HFF-Myc (cell line): ENCODE results near the gene MTOR.

Source experiments
- DNase-seq: peaks from one replicate; pipeline ENCODE4 v3.0.0-alpha.2; 2011; ENCODE audit warnings: low read depth; ENCODE audit errors: extremely low read depth
- H3K4me3 ChIP-seq: replicated peaks from 2 replicates; pipeline ENCODE4 v1.5.1; 2011; ENCODE audit warnings: low read depth, mild to moderate bottlenecking, control low read depth, low read length
- TF ChIP-seq, protein P1 (sequence below): IDR thresholded peaks from 2 replicates; pipeline ENCODE4 v1.5.1; 2012; ENCODE audit warnings: mild to moderate bottlenecking, low read depth, low read length, control low read depth; ENCODE audit errors: missing control alignments

Gene MTOR

DNA sequence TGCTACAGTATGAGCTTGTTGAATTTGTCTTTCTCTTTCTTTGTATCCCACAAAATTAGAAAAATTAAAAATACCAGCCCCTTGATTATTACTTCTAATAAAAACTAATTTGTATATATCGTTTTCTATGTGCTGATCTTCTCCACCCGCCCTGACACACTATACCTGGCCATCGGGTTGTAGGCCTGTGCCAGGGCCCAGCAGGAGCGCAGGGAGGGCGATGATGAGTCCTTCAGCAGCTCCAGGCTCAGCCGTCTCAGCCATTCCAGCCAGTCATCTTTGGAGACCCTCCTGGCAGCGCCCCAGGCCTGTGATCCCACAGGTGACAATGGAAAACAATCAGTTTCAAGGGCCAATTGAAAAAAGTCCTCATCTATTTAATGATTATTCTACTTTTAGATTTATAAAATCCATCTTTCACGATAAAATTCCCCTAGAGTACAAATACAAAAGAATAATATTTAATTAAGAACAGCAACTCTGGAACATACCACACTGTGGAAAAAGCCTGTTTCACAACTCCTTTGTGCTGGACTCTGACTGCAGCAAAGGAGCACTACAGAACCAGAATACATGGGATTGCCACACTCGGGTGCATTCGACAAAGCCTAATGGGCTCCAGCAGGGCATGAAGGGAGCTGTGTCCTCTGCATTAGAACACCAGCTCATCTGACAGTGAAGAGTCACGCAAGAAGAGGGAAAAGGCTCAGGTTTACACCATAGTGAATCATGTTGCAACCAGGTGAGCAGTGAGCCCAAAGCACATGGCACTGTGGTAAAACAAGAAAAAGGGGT lies 57.8 kb downstream of the MTOR start:
- H3K4me3 ChIP-seq = no peak overlapping the region
- TF ChIP-seq, protein P1, sequence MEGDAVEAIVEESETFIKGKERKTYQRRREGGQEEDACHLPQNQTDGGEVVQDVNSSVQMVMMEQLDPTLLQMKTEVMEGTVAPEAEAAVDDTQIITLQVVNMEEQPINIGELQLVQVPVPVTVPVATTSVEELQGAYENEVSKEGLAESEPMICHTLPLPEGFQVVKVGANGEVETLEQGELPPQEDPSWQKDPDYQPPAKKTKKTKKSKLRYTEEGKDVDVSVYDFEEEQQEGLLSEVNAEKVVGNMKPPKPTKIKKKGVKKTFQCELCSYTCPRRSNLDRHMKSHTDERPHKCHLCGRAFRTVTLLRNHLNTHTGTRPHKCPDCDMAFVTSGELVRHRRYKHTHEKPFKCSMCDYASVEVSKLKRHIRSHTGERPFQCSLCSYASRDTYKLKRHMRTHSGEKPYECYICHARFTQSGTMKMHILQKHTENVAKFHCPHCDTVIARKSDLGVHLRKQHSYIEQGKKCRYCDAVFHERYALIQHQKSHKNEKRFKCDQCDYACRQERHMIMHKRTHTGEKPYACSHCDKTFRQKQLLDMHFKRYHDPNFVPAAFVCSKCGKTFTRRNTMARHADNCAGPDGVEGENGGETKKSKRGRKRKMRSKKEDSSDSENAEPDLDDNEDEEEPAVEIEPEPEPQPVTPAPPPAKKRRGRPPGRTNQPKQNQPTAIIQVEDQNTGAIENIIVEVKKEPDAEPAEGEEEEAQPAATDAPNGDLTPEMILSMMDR = no peak
- no peak for DNase-seq

DNA sequence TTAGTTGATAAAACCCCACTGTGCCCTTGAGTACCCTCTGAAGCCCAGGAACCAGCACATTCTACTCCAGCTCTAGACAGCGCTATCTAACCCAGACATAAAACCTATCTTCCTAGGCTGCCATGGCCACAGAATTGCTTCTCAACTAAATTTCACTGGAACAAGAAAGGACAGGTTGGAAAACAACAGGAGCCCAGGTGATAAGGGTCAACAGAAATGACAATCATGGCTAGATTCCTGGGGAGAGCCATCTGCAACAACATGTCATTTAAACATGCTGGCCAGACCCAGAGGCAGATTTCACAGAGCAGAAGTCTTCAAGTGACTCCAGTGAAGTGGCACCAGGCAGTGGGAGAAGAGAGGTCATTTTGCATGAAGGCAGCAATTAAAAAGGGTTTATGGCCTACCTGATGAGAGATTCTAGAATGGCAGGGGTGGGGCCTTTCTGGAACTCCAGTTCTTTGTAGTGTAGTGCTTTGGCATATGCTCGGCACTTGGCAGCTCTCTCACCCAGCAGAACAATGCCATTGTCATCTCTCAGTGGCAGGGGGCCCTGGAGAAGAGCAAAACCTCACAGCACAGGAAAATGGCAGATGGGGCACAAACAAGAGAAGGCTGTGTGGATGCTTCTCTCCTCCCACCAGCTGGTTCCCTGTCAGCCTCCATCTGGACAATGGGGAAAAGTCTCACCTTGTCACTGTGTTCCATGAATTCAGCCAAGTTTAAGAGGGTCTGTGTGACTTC lies 63.3 kb downstream of the MTOR start:
- TF ChIP-seq, protein P1 = no peak
- no peak overlapping the region for H3K4me3 ChIP-seq
- DNase-seq = no peak

DNA sequence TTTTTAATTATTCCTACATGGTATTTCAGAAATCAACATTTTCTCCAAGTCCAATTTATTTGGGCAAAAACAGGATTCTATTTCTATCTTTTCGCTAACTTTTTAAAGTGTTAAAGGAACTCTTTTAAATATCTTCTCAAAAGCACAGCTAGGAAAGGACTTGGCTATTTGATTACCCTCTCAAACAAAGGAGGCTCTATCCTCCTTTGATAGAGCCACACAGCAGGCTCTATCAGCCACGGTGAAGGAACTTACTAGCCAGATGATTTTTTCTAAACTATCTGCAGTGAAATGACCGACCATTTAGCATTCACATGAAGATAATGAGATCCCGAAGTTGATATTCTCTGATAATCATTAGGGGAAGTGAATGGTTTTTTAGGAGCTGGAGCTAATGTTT lies 64.1 kb downstream of the MTOR start:
- TF ChIP-seq, protein P1 = no peak
- H3K4me3 ChIP-seq = no peak overlapping the region

DNA sequence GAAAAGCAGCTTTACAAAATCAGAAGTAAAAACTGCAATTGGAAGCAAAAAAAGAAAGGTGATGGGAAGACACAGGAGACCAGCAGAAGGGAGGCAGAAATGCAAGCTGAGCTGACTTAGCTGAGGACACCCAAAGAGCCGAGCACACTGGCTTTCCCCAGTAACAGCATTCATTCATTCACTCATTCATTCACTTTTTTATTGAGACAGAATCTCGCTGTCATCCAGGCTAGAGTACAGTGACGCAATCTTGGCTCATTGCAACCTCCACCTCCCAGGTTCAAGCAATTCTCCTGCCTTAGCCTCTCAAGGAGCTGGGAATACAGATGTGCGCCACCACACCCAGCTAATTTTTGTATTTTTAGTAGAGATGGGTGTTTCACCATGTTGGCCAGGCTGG lies 65.0 kb downstream of the MTOR start:
- DNase-seq = no peak
- TF ChIP-seq, protein P1 = no peak
- no peak overlapping the region for H3K4me3 ChIP-seq

More for the DNA sequence above, 64.1 kb downstream of the MTOR start:
- DNase-seq = no peak

DNA sequence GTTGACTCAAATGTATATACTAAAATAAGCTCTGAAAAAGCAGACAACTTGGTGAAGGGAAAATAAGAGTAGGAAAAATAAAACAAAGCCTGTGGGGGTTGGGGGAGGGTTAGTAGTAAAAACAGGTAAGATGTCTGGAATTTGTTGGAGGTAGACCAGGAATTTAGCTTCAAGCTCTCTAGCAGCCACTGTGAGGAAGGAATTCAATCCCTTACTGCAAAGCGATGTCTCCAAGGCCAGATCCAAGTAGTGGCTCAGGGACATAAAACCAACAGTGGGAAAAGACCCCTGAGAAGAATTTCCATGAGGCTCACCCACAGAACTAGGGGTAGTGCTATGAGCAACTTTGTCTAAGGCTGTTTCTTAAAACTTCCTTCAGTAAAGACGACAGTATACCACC lies 65.4 kb downstream of the MTOR start:
- no peak overlapping the region for H3K4me3 ChIP-seq
- no peak for DNase-seq
- TF ChIP-seq, protein P1 = no peak

GRCh38 chr1:11194407-11195176 lies 67.8 kb downstream of the MTOR start:
- DNase-seq = no peak
- no peak overlapping the region for H3K4me3 ChIP-seq
- TF ChIP-seq, protein P1 = no peak
